Measurements from ENCODE around the gene DIP2C.

DNA sequence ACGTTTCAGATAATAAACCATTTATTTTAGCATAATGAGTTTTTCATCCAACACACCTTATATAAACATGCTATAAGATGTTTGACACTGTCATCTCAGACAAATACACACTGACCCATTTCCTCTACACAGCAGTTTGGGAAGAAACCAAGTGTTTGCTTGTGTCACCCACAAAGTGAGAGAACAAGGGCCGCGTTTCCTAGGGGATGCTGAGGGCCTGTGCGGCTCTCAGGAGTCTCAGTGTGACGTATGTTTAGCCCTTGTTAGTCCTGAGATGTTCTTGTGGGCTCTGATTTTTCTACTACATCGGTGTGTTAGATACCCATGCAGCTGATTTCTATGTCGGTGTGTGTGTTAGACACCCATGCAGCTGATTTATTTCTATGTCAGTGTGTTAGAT, 266.3 kb downstream of the DIP2C start:
- TF ChIP-seq, protein P1, sequence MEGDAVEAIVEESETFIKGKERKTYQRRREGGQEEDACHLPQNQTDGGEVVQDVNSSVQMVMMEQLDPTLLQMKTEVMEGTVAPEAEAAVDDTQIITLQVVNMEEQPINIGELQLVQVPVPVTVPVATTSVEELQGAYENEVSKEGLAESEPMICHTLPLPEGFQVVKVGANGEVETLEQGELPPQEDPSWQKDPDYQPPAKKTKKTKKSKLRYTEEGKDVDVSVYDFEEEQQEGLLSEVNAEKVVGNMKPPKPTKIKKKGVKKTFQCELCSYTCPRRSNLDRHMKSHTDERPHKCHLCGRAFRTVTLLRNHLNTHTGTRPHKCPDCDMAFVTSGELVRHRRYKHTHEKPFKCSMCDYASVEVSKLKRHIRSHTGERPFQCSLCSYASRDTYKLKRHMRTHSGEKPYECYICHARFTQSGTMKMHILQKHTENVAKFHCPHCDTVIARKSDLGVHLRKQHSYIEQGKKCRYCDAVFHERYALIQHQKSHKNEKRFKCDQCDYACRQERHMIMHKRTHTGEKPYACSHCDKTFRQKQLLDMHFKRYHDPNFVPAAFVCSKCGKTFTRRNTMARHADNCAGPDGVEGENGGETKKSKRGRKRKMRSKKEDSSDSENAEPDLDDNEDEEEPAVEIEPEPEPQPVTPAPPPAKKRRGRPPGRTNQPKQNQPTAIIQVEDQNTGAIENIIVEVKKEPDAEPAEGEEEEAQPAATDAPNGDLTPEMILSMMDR (conservative IDR thresholded peaks at IDR 0.05), result no peak
- TF ChIP-seq ZFX (IDR thresholded peaks at IDR 0.05), result no peak
